HG03565 (cell line): Measurements from ENCODE around the gene MAVS.

ENCODE experiments used
- ATAC-seq: cut with Tn5 transposase; IDR thresholded peaks from one replicate; pipeline ENCODE4 v1.9.1; 2021; ENCODE audit warnings: mild to moderate bottlenecking, moderate library complexity; ENCODE audit not compliant: unreplicated experiment

MAVS gene

GRCh38 chr20:3846740-3847428 is at the start of gene MAVS:
Gene MAVS, plus strand, starts transcription at chr20:3846834. Its CDS starts 7,791 bp downstream, at chr20:3854625.
- peak; percentile 73 for ATAC-seq

- ATAC-seq, result no peak
Measured at GRCh38 chr20:3797226-3797545, 49.4 kb upstream of the MAVS start.

GRCh38 chr20:3797592-3798372 is 48.9 kb upstream of the MAVS start:
- no peak for ATAC-seq

- ATAC-seq, result no peak
Measured at GRCh38 chr20:3798373-3798768, 48.3 kb upstream of the MAVS start.

GRCh38 chr20:3798908-3799248 is 47.8 kb upstream of the MAVS start:
- no peak for ATAC-seq

- ATAC-seq, result no peak
Measured at GRCh38 chr20:3800256-3800877, 46.3 kb upstream of the MAVS start.

- no peak for ATAC-seq
Measured at GRCh38 chr20:3800878-3801260, 45.8 kb upstream of the MAVS start.

GRCh38 chr20:3801299-3801698 is 45.3 kb upstream of the MAVS start:
- no peak for ATAC-seq

GRCh38 chr20:3801846-3802245 is 44.8 kb upstream of the MAVS start:
- ATAC-seq, result no peak

GRCh38 chr20:3802524-3803239 is 44.0 kb upstream of the MAVS start:
- no peak for ATAC-seq

GRCh38 chr20:3803289-3803688 is 43.3 kb upstream of the MAVS start:
- ATAC-seq, result no peak

GRCh38 chr20:3803854-3804253 is 42.8 kb upstream of the MAVS start:
- no peak for ATAC-seq

GRCh38 chr20:3804254-3804751 is 42.3 kb upstream of the MAVS start:
- no peak for ATAC-seq

GRCh38 chr20:3804781-3805180 is 41.9 kb upstream of the MAVS start:
- ATAC-seq, result no peak

- no peak for ATAC-seq
Measured at GRCh38 chr20:3808544-3808943, 38.1 kb upstream of the MAVS start.

- ATAC-seq, result no peak
Measured at GRCh38 chr20:3811467-3812258, 35.0 kb upstream of the MAVS start.

- ATAC-seq, result no peak
Measured at GRCh38 chr20:3812259-3812681, 34.4 kb upstream of the MAVS start.

GRCh38 chr20:3812975-3813847 is 33.4 kb upstream of the MAVS start:
- ATAC-seq, result no peak

- ATAC-seq, result no peak
Measured at GRCh38 chr20:3813848-3814581, 32.6 kb upstream of the MAVS start.
